Left cardiac atrium (tissue), 4 donors: Measurements from ENCODE around the gene STARD9. TPM values are rescaled to one million over a fixed set of nuclear protein-coding genes. Genes with fewer than 3 reads are reported as not detected.
"Not testable (repeated sequence)": the region's sequence is repeated elsewhere in the genome, so short reads cannot be mapped to it uniquely, and the experiment has no call there.

Experiments used
- ATAC-seq, 2 donors: fragments of 200-7000 bp; cut with Tn5 transposase; one replicate each; pipeline ENCODE4 v1.9.1; 2020; ENCODE audit warnings: mild to moderate bottlenecking in 2 of 2, moderate library complexity in 2 of 2
- DNase-seq: peaks from one replicate; pipeline ENCODE4 v3.0.0-alpha.2; 2020
- intact Hi-C, 2 donors: fragments of 100-400 bp; cut with DNase I; formaldehyde crosslinking; loops; one replicate each; pipeline versions ENCODE4 v1.14.1 to v1.15.1; 2022 to 2023
- total RNA-seq, 2 donors: library from RNA; stranded (reverse); fragmentation: NEBNext Ultra II Directional; extraction: Animal tissue kit (Norgen Biotek cat#: 25700); gene quantifications; one replicate each; pipeline ENCODE4 v1.2.1, GENCODE V29; 2021
- donor health status: DM: no; HTN: yes; CAD: no.
- donor health status: DM: no; HTN: yes; CAD: no; lungs with severe emphysema.
- donor health status: DM: yes; HTN: yes; CAD: no.
- donor health status: Dilated cardiomyopathy.

Gene STARD9
- total RNA-seq, 2 donors from 2014 or later, result 7.1 to 10.9 TPM

DNA sequence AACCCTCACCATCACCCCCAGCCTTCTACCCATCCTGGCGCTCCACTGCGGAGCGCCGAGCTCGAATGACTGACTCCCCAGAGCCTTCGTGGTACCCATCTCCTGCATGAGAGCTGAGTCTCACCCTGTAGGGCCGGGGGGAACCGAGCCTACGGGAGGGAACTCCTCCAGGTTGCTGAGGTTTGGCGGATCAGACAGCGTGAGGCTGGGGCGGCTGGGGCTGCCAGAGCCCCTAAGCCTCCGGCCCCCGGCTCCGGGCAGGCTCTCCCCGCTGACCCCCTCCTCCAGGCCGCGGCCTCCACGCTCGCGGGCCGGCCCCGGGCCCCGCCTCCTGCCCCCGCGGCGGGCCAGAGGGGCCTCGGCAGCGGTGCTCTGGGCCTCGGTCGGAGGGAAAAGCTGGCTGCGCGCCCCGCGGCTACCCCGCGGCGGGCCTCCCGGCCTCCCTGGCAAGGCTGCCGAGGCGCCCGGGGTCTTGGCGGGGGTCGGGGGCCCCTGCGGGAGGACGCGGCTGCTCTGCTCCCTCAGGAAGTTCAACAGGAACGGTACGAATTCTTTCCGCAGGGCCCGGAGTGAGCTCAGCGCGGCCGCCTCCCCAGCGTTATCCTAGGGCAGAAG lies 160.9 kb downstream of the STARD9 start:
- ATAC-seq (peak; percentile 53 to 62), DNase-seq (peak; percentile 36)
- intact Hi-C loops, result no loop called here

- intact Hi-C loops, result no loop called here
- ATAC-seq, result peak; percentile 97 to 98
- DNase-seq, result peak; percentile 94
Observed at GRCh38 chr15:42736793-42737528, 161.6 kb downstream of the STARD9 start, which contains the start of gene CDAN1. Gene CDAN1 (minus strand): TSS chr15:42737128. CDS start chr15:42737102, 26 bp downstream.

GRCh38 chr15:42737529-42738328 lies 162.3 kb downstream of the STARD9 start:
- intact Hi-C loops, result no loop called here
- no peak for DNase-seq
- ATAC-seq, result no peak

DNA sequence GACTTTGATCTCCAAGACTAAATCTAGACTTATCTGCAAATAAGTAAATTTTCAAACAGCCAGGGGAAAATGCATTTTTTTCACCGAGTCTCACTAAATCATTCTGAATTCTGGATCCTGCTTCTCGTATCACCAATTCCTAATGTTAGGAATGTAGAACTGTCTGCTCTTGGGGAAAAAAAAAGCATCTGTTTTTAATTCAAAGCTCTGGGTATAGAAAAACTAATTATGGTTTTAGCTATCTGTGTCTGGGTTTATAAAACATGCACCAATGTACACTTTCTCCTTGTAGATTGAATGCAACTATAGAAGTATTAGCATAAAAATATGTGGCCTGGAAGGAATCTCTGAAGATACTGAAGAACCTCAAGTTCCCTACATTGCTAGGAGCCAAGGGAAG lies 166.3 kb downstream of the STARD9 start:
- DNase-seq (no peak), ATAC-seq (no peak)
- intact Hi-C loops, result no loop called here

GRCh38 chr15:42742149-42742548 lies 166.7 kb downstream of the STARD9 start:
- ATAC-seq (no peak), DNase-seq (no peak)
- intact Hi-C loops, result no loop called here

DNA sequence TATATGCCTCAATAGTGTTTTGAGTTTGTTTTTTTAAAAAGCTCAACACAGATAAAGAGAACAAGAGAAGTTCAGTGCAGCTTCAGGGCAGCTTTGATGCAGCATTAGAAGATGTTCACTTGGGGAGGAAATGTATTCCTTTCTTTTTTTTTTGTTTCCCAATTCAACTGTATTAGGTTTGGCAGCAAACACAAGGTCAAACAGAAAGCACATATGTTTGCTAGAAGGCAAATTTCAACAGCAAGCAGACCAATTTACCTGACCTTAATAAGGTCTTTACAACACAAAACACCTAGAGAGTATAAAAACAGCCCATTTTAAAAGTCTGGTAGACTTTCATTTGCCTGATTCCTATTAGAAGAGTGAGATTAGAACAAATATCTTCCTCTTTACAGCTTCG lies 168.8 kb downstream of the STARD9 start:
- ATAC-seq (no peak), DNase-seq (no peak)
- intact Hi-C loops, result no loop called here

DNA sequence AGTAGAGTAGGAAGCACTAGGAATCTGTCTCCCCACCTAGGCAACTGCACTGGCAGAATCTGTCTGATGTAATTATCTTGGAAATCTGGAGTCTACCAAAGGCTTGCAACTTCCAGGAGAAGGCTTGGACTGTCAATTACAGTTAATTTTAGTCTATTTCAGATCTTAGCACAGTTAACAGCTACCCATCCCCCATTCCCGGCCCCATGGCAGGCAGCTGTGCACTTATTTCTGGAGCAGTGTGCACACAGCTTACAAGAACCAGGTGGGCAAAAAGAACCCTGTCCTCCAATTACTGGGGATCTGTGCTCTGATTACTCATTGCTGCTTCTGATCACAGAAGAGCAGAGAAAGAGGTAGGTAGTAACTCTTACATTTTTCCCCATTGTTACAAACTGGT lies 173.9 kb downstream of the STARD9 start:
- DNase-seq (no peak), ATAC-seq (no peak)
- intact Hi-C loops, result no loop called here

- DNase-seq (no peak), ATAC-seq (no peak)
- intact Hi-C loops, result no loop called here
Observed at GRCh38 chr15:42750306-42750705, 174.9 kb downstream of the STARD9 start.

GRCh38 chr15:42759093-42759492 lies 183.7 kb downstream of the STARD9 start:
- DNase-seq (no peak), ATAC-seq (no peak)
- intact Hi-C loops, result no loop called here

- intact Hi-C loops, result no loop called here
- ATAC-seq (no peak), DNase-seq (no peak)
Observed at GRCh38 chr15:42760759-42761158, 185.4 kb downstream of the STARD9 start.

GRCh38 chr15:42761813-42762212 lies 186.4 kb downstream of the STARD9 start:
- DNase-seq, intact Hi-C loops, ATAC-seq: not testable (repeated sequence)

GRCh38 chr15:42764154-42764731 lies 188.8 kb downstream of the STARD9 start:
- ATAC-seq, intact Hi-C loops: not testable (repeated sequence)

GRCh38 chr15:42766109-42766508 lies 190.7 kb downstream of the STARD9 start:
- ATAC-seq, DNase-seq, intact Hi-C loops: not testable (repeated sequence)

More at GRCh38 chr15:42764154-42764731, 188.8 kb downstream of the STARD9 start:
- not testable (repeated sequence) for DNase-seq

Other genes with a start within 250 kb of the STARD9 start
- gene CAPN3, start 216.1 kb upstream of the STARD9 start, total RNA-seq, result 10 to 100 TPM in 1 of 2 donors, 1 to 10 TPM in 1; 8.7 to 10.6 TPM
- gene ZNF106, start 84.5 kb upstream of the STARD9 start, total RNA-seq, result 100 to 1,000 TPM; 379 to 380 TPM
- gene SNAP23, start 80.0 kb upstream of the STARD9 start, total RNA-seq, result 10 to 100 TPM; 32.0 to 35.0 TPM
- gene LRRC57, start 26.8 kb upstream of the STARD9 start, total RNA-seq, result 10 to 100 TPM; 13.8 to 15.6 TPM
- gene HAUS2, start 26.8 kb upstream of the STARD9 start, total RNA-seq, result 10 to 100 TPM; 11.7 to 14.9 TPM
- gene CDAN1, start 161.5 kb downstream of the STARD9 start, total RNA-seq, result 1 to 10 TPM; 5.1 to 6.6 TPM